ENCODE measurements around the gene PTGER3.

PTGER3 gene

DNA sequence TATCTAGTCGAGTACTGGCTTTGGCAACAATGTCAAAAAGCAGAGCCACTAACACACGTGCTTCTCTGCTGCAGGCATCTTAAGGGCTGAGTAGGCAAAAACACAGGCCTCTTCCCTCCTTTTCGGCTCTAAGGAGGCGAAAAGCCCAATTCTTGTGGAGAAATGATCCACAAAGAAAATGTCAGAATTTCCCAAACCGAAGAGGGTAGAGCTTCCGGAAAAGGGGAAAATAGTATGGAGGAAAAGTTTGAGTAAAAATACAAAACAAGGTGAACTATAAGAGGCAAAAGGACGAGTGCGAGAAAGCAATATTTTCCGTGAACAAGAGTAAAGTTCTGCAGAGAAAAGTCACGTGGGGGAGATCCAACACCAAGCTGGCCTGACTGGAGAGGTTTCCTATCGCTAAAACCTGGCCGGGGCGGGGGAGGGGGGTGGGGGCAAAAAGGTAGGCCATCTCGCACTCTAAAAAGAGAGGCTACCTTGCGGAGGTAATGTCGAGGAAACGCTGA lies 32.7 kb upstream of the PTGER3 start:
- peak overlapping the region; percentile 90 for H3K9ac ChIP-seq (ENCODE audit: low read length)
- no peaks in the 10 kb centered on the region for H3K27me3 ChIP-seq (ENCODE audit: control insufficient read depth, insufficient read depth, low read length)
- peaks cover 1% of the 10 kb centered on the region for H3K36me3 ChIP-seq (ENCODE audit: control insufficient read depth, insufficient read depth, low read length)
- H3K27ac ChIP-seq (ENCODE audit: low read depth, low read length), result peak overlapping the region; percentile 90
- peak overlapping the region; percentile 95 for H3K4me3 ChIP-seq (ENCODE audit: low read length)
- peaks cover 5% of the 10 kb centered on the region for H3K4me1 ChIP-seq (ENCODE audit: control insufficient read depth, insufficient read depth, low read length)

- Histone ChIP-seq H3K9ac (ENCODE audit: low read length) (no peak overlapping the region), H3K27me3 (ENCODE audit: control insufficient read depth, insufficient read depth, low read length) (no peaks in the 10 kb centered on the region), H3K36me3 (ENCODE audit: control insufficient read depth, insufficient read depth, low read length) (peaks cover 20% of the 10 kb centered on the region), H3K4me3 (ENCODE audit: low read length) (no peak overlapping the region), H3K4me1 (ENCODE audit: control insufficient read depth, insufficient read depth, low read length) (peaks cover 5% of the 10 kb centered on the region), H3K27ac (ENCODE audit: low read depth, low read length) (no peak overlapping the region)
Measured at GRCh38 chr1:71074681-71075080, 27.1 kb upstream of the PTGER3 start.

DNA sequence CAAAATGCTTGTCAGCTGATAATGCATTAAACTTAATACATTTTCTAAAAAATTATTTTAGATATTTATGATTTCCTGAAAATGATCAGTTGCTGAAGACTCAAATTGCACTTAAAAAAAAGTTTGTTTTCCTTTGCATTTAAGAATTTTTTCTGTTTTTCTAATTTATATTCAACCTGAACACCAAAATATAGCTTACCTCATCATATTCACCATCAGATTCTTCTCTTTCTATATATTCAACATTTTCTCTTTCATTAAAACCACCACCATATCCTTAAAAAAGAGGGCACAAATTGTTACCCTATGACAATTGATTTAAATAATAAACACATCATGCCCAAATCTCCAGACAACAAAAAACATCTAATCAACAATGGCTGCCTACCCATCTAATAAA lies 24.7 kb upstream of the PTGER3 start:
- H3K4me1 ChIP-seq (ENCODE audit: control insufficient read depth, insufficient read depth, low read length), result no peaks in the 10 kb centered on the region
- no peak overlapping the region for H3K27ac ChIP-seq (ENCODE audit: low read depth, low read length)
- no peaks in the 10 kb centered on the region for H3K27me3 ChIP-seq (ENCODE audit: control insufficient read depth, insufficient read depth, low read length)
- no peak overlapping the region for H3K9ac ChIP-seq (ENCODE audit: low read length)
- peaks cover 24% of the 10 kb centered on the region for H3K36me3 ChIP-seq (ENCODE audit: control insufficient read depth, insufficient read depth, low read length)
- no peak overlapping the region for H3K4me3 ChIP-seq (ENCODE audit: low read length)

DNA sequence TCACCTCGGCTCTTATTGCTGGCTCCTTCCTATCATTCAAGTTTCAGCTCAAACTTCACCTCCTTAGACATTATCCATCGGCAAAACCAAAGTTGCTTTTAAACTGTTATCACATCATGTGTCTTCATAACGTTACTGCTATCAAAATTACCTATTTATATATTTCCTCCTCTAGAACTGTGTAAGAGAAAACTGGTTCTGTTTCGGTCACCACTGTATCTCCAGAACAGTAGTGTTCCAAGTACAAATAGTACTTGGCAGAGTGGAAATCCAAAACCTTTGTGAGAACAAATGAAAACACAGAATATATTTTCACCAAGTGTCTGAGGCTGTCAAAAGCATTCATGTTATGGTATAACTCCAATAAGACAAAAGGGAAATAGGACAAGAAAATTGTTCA lies 24.1 kb upstream of the PTGER3 start:
- peaks cover 24% of the 10 kb centered on the region for H3K36me3 ChIP-seq (ENCODE audit: control insufficient read depth, insufficient read depth, low read length)
- no peak overlapping the region for H3K9ac ChIP-seq (ENCODE audit: low read length)

DNA sequence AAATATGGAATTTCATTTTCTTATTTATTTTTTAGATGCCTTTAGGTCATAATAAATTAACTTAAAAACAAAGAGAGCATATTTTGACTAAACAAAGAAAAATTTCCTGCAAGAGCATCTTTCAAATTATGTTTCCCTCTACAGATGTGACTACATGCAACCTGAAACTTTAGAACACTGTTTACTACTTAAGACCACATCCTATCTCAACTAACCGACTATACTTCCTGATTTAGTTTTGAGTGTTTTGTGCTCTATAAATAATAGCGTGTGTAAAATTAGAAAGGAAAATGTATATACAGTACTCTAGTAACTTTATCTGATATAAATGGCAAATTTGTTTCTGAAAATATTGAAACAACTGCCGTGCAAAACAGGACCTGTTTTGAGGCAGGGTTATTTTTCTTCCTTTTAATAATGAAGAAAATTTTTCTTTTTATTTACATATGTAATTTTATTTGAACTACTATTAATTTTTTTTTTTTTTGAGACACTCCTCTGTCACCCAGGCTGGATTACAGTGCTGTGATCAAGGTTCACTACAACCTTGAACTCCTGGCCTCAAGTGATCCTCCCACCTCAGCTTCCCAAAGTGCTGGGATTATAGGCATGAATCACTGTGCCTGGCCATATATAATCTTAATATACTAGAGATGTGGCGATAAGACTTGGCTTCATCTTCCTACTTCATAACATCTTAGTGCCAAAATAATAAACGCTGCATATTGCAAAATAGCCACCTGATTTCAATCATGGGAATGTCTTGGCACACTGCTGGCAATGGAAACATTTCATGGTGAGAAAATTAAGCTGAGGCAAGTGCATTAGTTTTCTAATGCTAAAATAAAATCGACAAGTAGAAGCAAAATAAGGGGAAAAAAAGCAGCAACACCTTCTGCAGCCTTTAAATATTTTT lies 21.0 kb upstream of the PTGER3 start:
- Histone ChIP-seq H3K36me3 (ENCODE audit: control insufficient read depth, insufficient read depth, low read length) (peaks cover 16% of the 10 kb centered on the region), H3K27me3 (ENCODE audit: control insufficient read depth, insufficient read depth, low read length) (no peaks in the 10 kb centered on the region), H3K9ac (ENCODE audit: low read length) (no peak overlapping the region), H3K27ac (ENCODE audit: low read depth, low read length) (no peak overlapping the region), H3K4me3 (ENCODE audit: low read length) (no peak overlapping the region), H3K4me1 (ENCODE audit: control insufficient read depth, insufficient read depth, low read length) (no peaks in the 10 kb centered on the region)

More for the DNA sequence above, 24.1 kb upstream of the PTGER3 start:
- Histone ChIP-seq H3K4me3 (ENCODE audit: low read length) (no peak overlapping the region), H3K27me3 (ENCODE audit: control insufficient read depth, insufficient read depth, low read length) (no peaks in the 10 kb centered on the region), H3K4me1 (ENCODE audit: control insufficient read depth, insufficient read depth, low read length) (no peaks in the 10 kb centered on the region), H3K27ac (ENCODE audit: low read depth, low read length) (no peak overlapping the region)

DNA sequence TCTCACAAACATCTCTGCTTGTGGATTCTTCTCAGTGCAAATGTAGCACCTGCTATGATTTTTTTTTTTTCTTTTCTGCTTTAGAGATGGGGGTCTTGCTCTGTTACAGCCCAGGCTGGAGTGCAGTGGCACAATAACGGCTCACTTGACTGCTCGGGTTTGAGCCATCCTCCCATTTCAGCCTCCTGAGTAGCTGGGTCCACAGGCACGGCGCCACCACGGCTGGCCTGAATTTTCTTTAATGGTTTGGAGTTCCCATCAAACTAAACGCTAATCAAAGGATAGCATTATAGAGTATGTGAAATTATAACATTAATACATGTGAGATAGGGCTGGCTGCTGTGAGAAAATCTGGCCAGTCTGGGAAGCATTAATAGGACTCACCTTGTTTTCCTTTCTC lies 7.2 kb upstream of the PTGER3 start:
- no peaks in the 10 kb centered on the region for H3K4me1 ChIP-seq (ENCODE audit: control insufficient read depth, insufficient read depth, low read length)
- H3K4me3 ChIP-seq (ENCODE audit: low read length), result no peak overlapping the region
- H3K27me3 ChIP-seq (ENCODE audit: control insufficient read depth, insufficient read depth, low read length), result no peaks in the 10 kb centered on the region
- no peak overlapping the region for H3K27ac ChIP-seq (ENCODE audit: low read depth, low read length)
- peaks cover 9% of the 10 kb centered on the region for H3K36me3 ChIP-seq (ENCODE audit: control insufficient read depth, insufficient read depth, low read length)
- H3K9ac ChIP-seq (ENCODE audit: low read length), result no peak overlapping the region

DNA sequence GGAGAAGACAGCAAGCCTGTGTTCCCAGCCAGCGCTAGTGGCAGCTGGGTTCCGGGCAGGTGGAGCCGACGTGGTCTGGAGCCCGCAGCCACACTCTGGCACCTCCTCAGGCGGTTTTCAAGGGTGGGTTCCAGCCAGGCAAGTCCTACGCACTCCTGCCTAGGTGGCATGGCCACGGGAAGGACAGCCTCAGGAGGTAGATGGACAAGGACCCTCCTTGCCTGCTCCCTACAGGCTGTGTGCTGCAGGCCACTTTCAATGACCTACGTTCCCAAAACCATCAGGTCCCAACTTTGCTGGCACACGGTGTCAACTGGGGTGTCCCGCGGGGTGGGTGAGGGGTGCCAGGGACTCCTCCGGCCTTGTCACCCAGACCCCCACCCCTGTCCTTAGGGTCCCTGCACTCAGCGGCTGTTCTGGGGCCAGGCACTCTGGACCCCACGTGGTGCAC lies 6.7 kb upstream of the PTGER3 start:
- H3K27ac ChIP-seq (ENCODE audit: low read depth, low read length), result no peak overlapping the region
- no peaks in the 10 kb centered on the region for H3K27me3 ChIP-seq (ENCODE audit: control insufficient read depth, insufficient read depth, low read length)
- H3K36me3 ChIP-seq (ENCODE audit: control insufficient read depth, insufficient read depth, low read length), result peaks cover 7% of the 10 kb centered on the region
- H3K9ac ChIP-seq (ENCODE audit: low read length), result no peak overlapping the region
- no peaks in the 10 kb centered on the region for H3K4me1 ChIP-seq (ENCODE audit: control insufficient read depth, insufficient read depth, low read length)
- H3K4me3 ChIP-seq (ENCODE audit: low read length), result no peak overlapping the region

DNA sequence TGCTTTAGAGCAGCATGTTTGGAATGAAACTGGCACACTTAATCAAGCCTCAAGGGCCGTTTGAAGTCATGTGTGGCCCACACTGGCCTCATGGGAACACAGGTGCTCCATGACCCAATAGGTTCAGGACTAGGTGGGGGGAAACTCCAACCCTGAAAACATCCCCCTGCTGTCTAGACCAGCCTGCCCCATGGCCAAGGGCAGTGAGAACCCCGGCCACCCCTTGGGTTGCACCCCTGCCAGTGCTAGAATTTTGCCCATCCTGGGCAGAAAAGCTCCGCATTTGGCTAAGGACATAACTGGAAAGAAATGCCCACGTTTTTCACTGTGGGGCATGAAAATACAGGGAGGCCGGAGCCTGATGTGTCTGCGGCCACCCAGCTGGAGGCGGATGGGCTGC lies 6.1 kb upstream of the PTGER3 start:
- Histone ChIP-seq H3K27me3 (ENCODE audit: control insufficient read depth, insufficient read depth, low read length) (no peaks in the 10 kb centered on the region), H3K4me1 (ENCODE audit: control insufficient read depth, insufficient read depth, low read length) (no peaks in the 10 kb centered on the region), H3K36me3 (ENCODE audit: control insufficient read depth, insufficient read depth, low read length) (peaks cover 4% of the 10 kb centered on the region), H3K9ac (ENCODE audit: low read length) (no peak overlapping the region), H3K27ac (ENCODE audit: low read depth, low read length) (no peak overlapping the region), H3K4me3 (ENCODE audit: low read length) (no peak overlapping the region)

DNA sequence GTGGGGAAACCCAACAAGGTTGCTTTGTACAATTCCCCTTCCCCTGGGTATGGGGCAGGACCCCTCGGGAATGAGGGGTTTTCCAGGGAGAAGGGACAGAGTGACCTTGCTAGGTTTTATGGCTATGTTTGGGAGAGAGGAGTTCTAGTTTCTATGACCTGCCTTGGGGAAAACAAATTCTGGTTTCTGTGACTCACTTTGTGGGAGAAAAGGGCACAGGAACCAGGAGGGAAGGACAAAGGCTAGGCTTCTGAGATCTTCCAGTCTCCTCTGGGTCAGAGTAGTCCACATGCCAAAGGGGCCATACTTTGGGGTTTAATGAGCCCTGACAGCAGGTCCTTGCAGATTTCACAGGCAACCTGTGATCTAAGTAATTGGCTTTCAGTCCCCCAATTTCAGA lies 5.5 kb upstream of the PTGER3 start:
- H3K27me3 ChIP-seq (ENCODE audit: control insufficient read depth, insufficient read depth, low read length), result no peaks in the 10 kb centered on the region
- peaks cover 2% of the 10 kb centered on the region for H3K36me3 ChIP-seq (ENCODE audit: control insufficient read depth, insufficient read depth, low read length)
- no peak overlapping the region for H3K4me3 ChIP-seq (ENCODE audit: low read length)

DNA sequence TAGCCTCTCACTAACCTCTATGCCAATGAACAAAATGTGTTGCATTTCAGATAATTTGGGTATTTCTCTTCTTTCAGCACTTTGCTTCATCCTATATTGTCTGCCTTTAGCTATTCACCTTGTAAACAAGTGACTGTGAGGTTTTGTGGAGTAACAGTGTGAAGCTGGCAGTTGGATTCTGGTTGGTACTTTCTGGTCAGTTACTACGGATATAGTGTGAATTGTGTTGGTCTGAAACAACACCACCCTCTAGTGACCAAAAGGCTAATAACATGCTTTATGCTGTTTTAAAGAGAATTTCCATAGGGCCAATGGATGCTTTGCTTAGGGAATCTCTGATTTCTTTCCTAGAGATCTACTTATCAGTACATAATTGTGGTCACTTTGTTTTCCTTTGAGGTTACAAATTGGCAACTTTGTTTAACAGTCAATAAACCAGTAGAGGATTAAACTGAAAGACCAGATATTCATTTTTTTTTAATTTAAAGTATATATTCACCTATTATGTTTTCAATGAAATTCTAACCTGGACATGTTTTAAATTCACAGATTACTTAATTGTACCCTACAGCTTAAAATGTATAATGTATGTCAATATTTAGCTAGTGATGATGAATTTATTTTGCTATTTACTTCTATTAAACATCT lies 2.5 kb upstream of the PTGER3 start:
- H3K27ac ChIP-seq (ENCODE audit: low read depth, low read length), result no peak overlapping the region
- peaks cover 7% of the 10 kb centered on the region for H3K27me3 ChIP-seq (ENCODE audit: control insufficient read depth, insufficient read depth, low read length)
- no peaks in the 10 kb centered on the region for H3K4me1 ChIP-seq (ENCODE audit: control insufficient read depth, insufficient read depth, low read length)
- no peak overlapping the region for H3K4me3 ChIP-seq (ENCODE audit: low read length)
- no peak overlapping the region for H3K9ac ChIP-seq (ENCODE audit: low read length)
- no peaks in the 10 kb centered on the region for H3K36me3 ChIP-seq (ENCODE audit: control insufficient read depth, insufficient read depth, low read length)

More for the DNA sequence above, 5.5 kb upstream of the PTGER3 start:
- Histone ChIP-seq H3K27ac (ENCODE audit: low read depth, low read length) (no peak overlapping the region), H3K4me1 (ENCODE audit: control insufficient read depth, insufficient read depth, low read length) (no peaks in the 10 kb centered on the region), H3K9ac (ENCODE audit: low read length) (no peak overlapping the region)

- Histone ChIP-seq H3K36me3 (ENCODE audit: control insufficient read depth, insufficient read depth, low read length) (no peaks in the 10 kb centered on the region), H3K9ac (ENCODE audit: low read length) (no peak overlapping the region), H3K4me1 (ENCODE audit: control insufficient read depth, insufficient read depth, low read length) (no peaks in the 10 kb centered on the region), H3K27me3 (ENCODE audit: control insufficient read depth, insufficient read depth, low read length) (peaks cover 7% of the 10 kb centered on the region), H3K4me3 (ENCODE audit: low read length) (peak overlapping the region; percentile 76), H3K27ac (ENCODE audit: low read depth, low read length) (peak overlapping the region; percentile 19)
Measured at GRCh38 chr1:71046891-71047634, 553 bp downstream of the PTGER3 start.

- H3K27me3 ChIP-seq (ENCODE audit: control insufficient read depth, insufficient read depth, low read length), result peaks cover 7% of the 10 kb centered on the region
- no peak overlapping the region for H3K9ac ChIP-seq (ENCODE audit: low read length)
- H3K27ac ChIP-seq (ENCODE audit: low read depth, low read length), result no peak overlapping the region
- H3K36me3 ChIP-seq (ENCODE audit: control insufficient read depth, insufficient read depth, low read length), result no peaks in the 10 kb centered on the region
- H3K4me1 ChIP-seq (ENCODE audit: control insufficient read depth, insufficient read depth, low read length), result no peaks in the 10 kb centered on the region
- peak overlapping the region; percentile 52 for H3K4me3 ChIP-seq (ENCODE audit: low read length)
Measured at GRCh38 chr1:71045463-71046028, 2.1 kb downstream of the PTGER3 start.

Data from rectal smooth muscle tissue (tissue), 1 donor.